Ammon's horn (tissue), 1 donor: ENCODE data around the gene PDXK.

Source experiments
- DNase-seq: peaks from one replicate; pipeline ENCODE4 v3.0.0-alpha.2; 2016; ENCODE audit warnings: low spot score

Gene PDXK

DNA sequence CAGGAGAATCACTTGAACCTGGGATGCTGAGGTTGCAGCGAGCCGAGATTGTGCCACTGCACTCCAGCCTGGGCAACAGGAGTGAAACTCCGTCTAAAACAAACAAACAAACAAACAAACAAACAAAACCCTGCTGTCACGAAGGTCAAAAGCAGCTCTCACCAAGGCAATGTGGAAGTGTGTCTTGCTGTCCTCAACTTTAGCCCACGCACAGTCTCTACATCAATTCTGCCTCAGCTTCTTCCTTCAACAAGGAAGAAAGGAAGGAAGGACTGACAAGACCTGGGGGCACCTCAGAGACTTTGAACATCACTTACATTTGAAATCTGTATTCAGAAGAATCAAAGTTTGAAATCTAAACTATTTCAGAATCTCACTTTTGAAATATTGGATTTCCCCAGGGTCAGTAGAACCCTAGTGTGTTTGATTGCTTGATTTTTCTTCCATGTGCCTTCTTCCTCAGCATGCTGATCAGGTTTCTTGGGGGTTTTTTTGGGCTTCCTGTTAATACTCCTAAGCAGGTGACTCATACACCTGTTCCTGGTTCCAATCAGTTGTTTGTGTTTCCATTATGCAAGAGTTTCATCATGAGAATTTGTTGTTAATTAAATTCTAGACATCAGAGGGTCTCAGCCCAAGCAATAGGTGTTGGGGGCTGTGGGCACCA, 63.6 kb downstream of the PDXK start:
- no peak for DNase-seq

DNA sequence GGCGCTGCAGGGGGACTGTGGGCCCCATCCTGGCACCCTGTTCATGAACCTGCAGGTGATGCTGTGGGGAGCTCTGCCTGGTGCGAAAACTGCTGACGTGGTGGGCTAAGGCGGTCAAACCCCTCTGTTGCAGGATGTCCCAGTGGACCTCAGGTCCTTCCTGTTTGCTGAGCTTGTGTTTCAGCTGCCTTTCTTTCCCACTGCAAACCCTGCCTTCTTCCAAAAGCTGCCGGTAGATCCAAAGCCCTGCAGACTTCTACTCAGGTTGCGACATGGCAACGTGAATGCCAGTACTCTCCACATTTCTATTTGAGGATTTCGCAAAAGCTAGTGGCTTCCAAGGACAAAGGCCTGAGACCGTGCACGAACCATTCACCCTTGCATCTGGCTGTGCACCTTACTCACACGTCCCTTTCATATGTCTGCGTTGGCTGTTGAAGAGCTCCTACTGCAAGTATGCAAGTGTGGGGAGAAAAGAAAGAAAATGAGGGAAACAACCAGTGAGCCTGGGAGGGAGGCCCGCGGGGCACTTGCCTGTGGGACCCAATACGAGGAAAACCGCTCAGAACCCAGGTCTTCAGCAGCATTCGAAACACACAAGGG, 64.3 kb downstream of the PDXK start:
- DNase-seq: no peak

DNA sequence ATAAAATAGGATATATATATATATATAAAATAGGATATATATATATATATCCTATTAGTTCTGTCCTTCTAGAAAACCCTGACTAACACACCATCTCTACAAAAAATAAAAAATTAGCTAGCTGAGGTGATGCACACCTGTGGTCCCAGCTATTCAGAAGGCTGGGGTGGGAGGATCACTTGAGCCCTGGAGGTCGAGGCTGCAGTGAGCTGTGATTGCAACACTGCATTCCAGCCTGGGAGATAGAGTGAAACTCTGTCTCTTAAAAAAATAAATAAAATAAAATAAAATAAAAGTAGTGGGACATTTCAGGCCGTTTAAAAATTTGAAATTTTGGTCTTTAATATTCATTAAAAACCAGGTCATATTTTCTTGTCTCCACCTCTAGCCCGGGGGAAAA, 66.2 kb downstream of the PDXK start:
- no peak for DNase-seq

DNA sequence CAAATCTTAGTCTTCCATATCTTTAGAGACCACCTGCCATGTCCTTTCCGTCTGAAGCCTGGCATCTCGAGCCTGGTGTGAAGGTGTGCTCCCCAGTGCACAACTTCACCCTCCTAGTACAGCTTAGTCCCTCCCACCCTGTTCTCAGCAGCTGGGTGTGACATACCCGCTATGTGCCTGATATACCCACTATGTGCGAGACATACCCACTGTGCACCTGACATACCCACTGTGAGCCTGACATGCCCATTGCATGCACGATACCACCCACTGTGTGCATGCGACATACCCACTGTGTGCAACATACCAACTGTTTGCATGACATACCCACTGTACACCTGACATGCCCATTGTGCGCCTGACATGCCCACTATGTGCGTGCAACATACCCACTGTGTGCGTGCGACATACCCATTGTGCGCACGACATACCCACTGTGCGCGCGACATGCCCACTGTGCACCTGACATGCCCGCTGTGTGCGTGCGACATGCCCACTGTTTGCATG, 67.4 kb downstream of the PDXK start:
- no peak for DNase-seq

DNA sequence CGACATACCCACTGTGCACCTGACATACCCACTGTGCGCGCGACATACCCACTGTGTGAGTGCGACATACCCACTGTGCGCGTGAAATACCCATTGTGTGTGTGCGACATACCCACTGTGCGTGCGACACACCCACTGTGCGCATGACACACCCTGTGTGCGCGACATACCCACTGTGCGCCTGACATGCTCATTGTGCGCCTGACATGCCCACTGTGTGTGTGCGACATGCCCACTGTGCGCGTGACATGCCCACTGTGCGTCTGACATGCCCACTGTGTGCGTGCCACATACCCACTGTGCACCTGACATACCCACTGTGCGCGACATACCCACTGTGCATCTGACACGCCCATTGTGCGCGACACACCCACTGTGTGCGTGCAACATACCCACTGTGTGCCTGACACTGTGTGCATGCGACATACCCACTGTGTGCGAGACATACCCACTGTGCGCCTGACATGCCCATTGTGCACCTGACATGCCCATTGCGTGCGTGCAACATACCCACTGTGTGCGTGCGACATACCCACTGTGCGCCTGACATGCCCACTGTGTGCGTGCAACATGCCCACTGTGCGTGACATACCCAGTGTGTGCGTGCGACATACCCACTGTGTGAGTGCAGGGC, 68.0 kb downstream of the PDXK start:
- no peak for DNase-seq

DNA sequence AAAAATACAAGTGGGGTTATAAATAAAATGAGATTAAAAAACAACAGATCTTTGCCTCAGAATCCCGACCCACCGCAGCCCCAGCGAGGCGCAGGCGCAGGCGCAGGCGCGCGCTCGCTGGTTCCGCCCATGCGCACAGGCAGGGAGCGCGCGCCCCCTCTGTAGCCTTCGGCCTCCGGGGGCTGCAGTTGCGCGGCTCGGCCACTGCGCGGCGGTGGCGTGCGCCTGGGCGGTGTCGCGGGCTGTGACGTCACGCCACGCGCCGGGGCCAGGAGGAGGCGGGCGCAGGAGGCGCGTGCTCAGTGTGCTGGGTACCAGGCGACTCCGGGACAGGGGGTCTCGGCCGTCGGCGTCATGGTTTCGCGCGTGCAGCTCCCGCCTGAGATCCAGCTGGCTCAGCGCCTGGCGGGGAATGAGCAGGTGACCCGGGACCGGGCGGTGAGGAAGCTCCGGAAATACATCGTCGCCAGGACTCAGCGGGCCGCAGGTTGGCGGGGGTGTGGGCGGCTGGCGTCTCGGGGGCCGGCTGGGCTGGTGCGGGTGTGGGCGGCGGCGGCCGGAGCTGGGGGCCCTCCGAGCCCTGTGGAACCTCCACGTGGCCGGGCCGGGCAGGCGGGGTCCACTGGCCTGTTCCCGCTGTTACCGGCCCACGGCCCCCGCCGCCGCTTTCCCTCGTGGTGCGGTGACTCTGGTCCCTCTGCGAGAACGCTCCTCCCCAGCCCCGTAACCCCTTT, 70.5 kb downstream of the PDXK start, which contains the start of gene RRP1:
RRP1 (plus strand) TSS at position 302 of the 734 bp plus-strand sequence; CDS start at position 355, 53 bp downstream.
- DNase-seq: peak; percentile 93

DNA sequence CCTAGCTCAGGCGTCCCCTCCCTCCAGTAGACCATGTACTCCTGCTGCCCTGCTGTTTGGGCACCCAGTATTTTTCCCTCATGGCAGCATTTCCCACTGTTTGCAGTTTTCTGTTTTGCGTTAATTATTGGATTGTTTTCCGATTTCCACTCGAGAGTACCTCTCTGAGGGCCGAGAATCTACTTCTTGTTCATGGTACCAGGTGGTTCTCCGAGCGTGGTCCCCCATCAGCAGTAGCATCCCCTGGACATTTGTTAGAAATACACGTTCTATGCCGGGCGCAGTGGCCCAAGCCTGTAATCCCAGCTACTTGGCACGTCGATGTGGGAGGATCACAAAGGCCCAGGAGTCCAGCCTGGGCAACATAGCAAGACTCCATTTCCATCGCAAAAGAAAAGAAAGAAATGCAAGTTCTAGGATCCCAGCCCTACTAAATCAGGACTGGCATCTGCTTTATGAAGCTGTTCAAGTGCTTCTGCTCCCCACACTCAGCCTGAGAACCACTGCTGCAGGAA, 71.1 kb downstream of the PDXK start:
- DNase-seq: no peak

DNA sequence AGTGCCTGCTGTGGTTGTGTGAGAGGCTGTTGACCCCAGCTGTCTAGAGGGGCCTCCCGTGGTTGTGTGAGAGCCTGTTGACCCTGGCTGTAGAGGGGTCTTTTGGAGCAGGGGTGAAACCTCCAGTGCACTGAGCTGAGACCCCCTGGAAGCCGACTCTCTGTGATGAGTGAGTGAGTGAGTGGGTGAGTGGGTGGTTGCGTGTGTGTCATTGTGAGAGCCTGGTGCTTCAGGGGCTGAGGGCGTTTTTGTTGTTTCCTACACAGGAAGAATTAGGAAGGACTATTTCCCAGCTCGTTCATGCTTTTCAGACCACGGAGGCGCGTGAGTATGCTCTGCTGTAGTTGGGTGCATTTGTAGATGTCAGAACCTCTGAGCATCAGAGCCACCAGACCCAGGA, 73.5 kb downstream of the PDXK start:
- no peak for DNase-seq

DNA sequence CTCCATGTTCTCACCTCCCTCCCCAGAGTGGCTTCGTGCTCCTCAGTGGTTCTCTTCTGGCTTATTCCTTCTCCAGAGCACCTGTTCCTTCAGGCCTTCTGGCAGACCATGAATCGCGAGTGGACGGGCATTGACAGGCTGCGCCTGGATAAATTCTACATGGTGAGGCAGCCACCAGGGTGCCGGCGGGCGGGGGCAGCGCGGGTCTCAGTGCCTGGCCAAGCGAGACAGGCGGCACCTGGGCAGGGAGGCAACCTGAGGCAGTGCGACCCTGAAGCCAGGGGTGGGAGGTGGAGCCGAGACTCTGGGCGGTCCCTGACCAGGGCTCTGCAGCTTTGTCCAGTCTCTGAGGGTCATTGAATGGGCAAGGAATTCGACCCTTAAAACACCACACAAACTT, 74.3 kb downstream of the PDXK start:
- no peak for DNase-seq

DNA sequence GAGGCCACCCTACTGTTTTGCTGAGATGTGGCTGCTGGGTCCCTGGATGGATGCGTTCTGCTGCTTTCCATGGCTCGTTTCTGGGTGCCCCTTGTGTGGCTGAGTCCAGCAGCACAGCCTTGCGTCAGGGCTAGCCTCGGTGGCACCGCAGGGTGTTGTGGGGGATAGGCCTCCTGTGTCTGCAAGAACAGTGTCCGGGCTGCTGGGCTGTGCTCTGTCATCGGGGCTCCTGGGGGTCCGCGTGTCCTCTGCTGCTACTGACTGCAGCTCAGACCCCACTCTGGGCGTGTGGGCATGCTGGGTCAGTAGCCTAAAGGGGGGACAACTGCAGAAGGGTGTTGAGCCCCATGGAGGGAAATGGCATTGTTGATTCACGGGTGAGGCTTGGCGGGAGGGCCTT, 75.4 kb downstream of the PDXK start:
- DNase-seq: no peak

DNA sequence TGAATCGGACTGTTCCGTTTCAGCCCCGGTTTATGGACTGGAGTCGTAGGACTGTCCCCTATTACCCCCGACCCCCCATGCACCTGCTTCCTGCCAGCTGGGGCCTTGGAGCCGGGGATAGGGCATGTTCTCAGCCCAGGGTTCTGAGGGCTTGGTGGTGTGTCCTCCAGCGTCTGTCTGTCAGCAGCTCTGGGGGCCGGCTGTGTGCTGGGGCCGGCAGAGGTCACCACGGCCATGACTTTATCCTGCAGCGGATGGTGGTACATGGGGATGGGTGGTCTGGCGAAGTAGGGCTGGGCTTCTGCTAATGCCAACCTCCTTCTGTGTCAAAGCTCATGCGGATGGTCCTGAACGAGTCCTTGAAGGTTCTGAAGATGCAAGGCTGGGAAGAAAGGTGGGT, 75.9 kb downstream of the PDXK start:
- no peak for DNase-seq

DNA sequence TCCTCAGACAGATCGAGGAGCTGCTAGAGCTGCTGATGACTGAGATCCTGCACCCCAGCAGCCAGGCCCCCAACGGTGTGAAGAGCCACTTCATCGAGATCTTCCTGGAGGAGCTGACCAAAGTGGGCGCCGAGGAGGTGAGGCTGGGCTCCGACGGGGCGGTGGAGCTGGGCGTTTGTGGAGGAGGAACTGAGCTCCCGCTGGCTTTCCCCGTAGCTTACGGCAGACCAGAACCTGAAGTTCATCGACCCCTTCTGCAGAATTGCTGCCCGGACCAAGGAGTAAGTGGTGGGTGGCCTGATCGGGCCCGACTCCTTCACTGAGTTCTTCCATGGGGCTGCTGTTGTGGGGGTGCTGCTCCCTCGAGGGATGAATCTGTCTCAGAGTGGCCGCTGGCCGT, 78.5 kb downstream of the PDXK start:
- DNase-seq: no peak

DNA sequence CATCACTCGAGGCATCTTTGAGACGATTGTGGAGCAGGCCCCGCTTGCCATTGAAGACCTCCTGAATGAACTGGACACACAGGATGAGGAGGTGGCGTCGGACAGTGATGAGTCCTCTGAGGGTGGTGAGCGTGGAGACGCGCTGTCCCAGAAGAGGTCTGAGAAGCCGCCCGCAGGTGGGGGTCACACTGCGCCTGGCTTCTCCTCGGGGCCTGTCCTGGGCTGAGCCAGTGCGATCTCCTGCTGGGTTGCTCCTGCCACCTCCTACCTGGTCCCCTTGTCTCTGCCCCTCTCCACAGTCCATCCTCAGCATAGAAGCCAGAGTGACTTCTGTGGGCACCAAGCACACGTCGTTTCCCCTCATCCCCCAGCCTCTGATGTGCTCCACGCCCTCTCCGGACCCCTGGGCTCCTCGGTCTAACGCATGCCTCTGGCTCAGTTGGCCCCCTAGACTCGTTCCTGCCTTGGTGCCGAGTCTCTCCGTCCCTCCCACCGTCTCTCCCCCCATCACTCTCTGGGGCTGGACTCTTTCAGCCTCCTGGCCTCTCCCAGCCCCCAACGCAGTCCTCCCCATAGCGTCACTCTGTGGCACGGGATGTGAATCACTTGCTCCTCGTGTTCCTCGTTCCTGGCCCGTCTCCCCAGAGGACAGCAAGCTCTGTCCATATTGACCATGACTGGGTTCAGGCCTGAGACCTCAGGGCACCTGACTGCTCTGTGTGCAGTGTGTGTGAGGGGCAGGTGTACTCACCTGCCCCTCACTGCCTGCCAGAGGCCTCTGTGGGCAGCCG, 79.2 kb downstream of the PDXK start:
- no peak for DNase-seq

DNA sequence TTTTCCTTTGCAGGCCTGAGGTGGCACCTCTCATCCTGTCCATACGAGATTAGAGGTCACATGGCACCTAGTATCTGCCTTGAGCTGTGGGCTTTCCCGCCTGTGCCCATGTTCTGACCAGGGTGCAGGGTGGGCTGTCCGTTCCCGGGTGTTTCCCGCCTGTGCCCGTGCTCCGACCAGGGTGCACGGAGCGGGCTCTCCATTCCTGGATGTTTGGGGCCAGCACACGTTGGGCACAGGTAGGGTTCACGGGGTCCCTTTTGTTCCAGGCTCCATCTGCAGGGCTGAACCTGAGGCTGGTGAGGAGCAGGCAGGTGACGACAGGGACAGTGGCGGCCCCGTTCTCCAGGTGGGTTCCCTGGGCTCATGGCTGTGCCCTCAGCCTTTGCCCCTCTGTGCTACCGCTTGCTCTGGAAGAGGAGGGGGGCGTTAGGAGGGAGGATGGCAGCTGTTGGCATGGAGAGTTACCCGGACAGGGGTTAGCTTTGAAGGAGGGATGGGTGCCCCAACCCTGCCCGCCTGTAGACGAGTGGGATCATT, 80.4 kb downstream of the PDXK start:
- no peak for DNase-seq

DNA sequence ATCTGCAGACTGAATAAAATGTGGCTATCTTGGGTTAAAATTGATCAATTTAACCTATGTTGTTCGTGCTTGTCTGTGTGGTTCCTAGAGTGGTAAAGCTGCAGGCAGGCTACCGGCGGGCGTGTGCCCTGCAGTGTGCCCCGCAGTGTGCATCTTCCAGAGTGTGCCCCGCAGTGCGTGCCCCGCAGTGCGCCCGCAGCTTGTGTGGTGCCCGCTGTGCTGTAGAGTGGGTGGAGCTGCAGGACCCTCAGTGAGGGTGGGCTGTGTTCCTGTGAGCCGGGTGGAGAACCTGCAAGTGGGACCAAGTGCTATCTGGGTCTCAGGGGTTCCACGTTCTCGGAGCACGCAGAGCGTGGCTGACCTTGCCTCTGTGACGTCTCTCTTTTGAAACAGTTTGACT, 81.2 kb downstream of the PDXK start:
- DNase-seq: no peak

DNA sequence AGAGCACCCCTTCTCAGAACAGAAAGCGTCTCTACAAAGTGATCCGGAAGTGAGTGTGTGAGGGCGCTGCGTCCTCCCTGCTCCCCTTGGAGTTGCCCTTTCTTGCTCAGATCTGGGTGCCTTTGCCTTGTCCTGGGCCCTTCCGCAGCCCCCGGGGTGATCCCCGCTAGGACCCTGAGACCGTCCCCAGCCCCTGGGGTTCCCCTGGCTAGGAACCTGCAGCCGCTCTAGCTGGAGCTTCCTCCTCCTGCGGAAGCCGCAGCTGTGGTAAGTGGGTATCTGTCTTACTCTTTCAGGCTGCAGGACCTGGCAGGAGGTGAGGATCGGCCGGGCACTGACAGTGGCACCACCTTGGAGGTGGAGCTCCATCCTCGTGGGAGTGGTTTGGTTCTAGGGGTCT, 81.6 kb downstream of the PDXK start:
- DNase-seq: no peak

DNA sequence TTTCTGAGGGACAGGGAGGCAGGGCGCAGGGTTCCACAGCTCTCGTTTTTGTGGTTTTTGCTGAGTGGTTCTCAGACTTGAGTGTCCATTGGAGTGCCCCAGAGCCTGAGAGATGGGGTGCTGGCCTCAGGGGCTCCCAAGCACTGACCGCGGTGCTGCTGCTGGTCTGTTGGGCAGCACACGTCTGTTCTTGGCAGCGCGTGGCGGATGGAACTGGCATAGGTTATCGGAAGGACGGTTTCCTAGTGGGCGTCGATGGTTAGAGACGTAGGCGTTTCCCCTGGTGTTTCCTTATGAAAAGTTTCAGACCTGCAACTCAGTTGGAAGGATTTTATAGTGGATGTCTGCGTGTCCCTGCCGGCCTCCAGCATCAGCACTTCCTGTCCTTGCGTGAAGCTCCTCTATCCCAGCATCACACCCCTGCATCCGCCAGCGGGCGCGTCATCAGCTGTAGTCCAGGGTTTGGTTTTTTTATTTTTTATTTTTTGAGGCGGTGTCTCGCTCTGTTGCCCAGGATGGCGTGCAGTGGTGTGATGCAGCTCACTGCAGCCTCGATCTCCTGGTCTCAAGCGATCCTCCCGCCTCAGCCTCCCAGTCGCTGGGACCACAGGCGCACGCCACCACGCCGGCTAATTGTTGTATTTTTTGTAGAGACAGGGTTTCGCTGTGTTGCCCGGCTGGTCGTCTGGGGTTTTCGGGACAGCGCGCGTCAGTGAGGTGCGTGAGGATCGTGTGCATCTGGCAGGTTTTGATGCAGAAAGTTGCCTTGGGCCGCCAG, 82.3 kb downstream of the PDXK start:
- DNase-seq: no peak

DNA sequence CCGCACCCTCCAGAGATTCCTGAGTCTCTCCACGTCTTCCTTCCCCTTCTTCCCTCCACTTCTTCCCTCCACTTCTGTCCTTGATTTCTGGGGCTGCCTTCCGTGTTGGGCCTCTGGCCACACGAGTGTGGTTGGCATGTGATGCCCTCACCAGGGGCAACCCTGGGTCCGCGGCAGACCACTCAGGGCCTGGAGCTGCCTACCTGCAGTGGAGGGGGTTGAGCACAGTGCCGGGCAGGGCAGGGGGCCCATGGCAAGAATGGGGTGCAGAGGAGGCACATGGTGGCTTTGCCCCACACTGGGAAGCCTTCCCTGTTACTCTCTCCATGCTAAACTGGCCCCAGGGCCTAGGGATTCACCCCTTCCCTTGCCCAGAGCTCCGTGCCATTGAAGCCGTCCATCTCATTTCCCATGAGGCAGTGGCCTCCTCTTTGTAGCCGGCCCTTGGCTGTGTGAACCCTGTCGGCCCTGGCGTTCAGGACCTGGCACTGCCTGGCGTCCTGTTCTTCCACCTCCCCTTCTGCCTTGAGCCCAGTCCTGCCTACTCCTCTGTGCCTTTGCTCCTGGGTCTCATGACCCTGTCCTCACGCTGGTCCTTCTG, 83.9 kb downstream of the PDXK start:
- no peak for DNase-seq

DNA sequence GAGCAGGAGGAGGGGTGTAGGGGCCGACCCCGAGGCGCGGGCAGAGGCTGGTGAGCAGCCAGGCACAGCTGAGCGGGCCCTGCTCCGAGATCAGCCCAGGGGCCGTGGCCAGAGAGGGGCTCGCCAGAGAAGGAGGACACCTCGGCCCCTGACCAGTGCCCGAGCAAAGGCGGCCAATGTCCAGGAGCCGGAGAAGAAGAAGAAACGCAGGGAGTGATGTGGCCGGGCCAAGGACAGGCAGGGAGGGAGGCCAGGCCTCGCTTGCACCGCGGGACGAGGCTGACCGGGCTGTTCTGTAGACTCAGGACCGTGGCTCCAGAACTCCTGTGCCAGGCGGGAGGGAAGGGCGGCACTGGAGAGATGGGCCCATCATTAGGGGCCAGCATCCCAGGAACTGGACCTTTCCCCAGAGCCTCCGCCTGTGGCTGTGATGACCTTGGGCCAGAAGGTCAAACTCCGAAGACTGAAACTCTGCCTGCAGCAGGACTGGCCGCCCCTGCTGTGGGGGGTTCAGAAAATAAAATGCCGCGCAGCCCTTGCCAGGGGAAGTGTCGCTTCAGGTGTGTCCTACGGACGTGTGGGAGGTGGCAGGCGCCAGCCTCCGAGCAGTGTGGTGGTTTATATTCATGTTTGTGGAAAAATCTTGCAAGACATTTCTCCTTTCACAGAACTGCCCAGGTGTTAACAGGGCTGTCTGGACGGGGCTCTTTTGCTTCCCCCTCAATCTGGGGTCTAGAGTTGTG, 84.8 kb downstream of the PDXK start:
- DNase-seq: no peak
